Measurements from ENCODE around the gene LRRTM4.

Gene LRRTM4

DNA sequence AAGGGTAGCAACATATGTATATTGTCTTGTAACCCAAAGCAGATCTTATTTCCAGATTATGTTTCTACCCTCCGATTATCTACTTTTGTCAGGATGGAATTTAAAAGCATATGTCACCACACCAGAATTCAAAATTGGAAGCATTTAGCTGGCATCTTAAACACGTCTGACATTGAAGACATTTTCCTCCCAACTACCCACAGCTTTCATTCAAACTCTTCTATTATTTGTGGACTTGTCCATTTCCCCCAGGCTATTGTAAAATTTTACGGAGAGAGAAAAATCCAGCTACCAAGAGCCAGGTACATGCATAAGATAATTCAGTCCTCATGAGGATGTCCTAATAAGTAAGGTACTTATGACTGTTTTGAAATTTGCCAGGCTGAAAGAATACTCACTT is 659.3 kb downstream of the LRRTM4 start:
- no peak overlapping the region for H3K27ac ChIP-seq

DNA sequence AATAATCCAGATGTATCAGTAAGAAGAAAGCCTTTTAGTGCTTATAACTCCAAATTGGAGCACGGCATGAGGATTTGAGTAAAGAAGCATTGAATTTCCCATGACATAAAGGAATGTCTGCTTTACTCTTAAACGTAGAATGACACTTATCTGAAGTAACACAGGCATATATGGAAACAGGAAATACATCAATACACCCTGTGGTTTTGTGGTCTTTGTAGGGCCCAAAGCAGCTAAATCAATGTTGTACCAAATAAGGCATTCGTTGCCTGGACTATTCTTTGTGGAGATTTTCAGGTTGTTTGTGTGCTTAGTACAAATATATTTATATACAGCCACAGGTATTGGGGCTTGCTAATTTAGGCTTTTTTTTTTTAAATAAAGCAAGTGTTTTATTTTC is 660.5 kb downstream of the LRRTM4 start:
- Histone ChIP-seq H3K9ac (no peak overlapping the region), H3K4me2 (peak overlapping the region; percentile 27 to 82 (median 41); a peak in 21 of 22 replicates), H4K20me1 (no peaks in the 10 kb centered on the region), H3K4me3 (no peak overlapping the region), H3K9me3 (replicated peaks in 1 of 11) (no peaks in the 10 kb centered on the region), H3K27me3 (peaks cover 0 to 73% (median 0%) of the 10 kb centered on the region in 11 experiments; a peak in 7 of 22 replicates), H3K4me1 (peaks cover 10 to 20% (median 14%) of the 10 kb centered on the region in 10 experiments), H3K27ac (no peak overlapping the region), H3K36me3 (no peaks in the 10 kb centered on the region)
- TF ChIP-seq Cebpa-rat (IDR thresholded peaks at IDR 0.05): no peak

More for the DNA sequence above, 659.3 kb downstream of the LRRTM4 start:
- Histone ChIP-seq H3K4me2 (0 out of 22 replicates have a peak overlapping the region, but pooled peaks of 1 of the 11 experiments have one; percentile 60), H3K36me3 (no peaks in the 10 kb centered on the region), H3K4me1 (peaks cover 17 to 28% (median 20%) of the 10 kb centered on the region in 10 experiments), H3K9me3 (replicated peaks in 1 of 11) (no peaks in the 10 kb centered on the region), H3K9ac (no peak overlapping the region), H4K20me1 (no peaks in the 10 kb centered on the region), H3K27me3 (peaks cover 0 to 67% (median 0%) of the 10 kb centered on the region in 11 experiments; a peak in 7 of 22 replicates), H3K4me3 (no peak overlapping the region)
- TF ChIP-seq Cebpa-rat (IDR thresholded peaks at IDR 0.05): no peak

DNA sequence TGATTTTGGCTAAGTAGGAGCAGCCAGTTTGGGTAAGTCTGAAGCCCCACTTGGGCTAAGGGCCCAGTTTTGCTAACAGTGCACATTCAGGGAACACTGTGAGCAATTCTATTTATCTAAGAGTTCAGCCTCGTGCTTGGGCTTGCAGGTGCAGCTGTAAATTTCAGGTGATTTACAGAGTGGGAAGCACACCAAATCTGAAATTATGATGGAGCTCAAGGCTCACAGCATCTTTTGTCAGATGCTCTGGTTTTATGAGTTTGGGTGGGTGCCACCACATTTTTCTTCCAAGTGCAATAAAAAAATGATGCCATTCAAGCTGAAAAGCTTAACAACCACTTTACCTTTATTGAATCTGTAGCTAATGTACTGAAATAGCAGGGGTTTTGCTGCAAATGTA is 671.2 kb downstream of the LRRTM4 start:
- Histone ChIP-seq H4K20me1 (no peaks in the 10 kb centered on the region), H3K9me3 (replicated peaks in 1 of 11) (no peaks in the 10 kb centered on the region), H3K4me1 (no peaks in the 10 kb centered on the region), H3K27me3 (peaks cover 0 to 12% (median 0%) of the 10 kb centered on the region in 11 experiments; a peak in 1 of 22 replicates), H3K36me3 (no peaks in the 10 kb centered on the region), H3K27ac (no peak overlapping the region), H3K4me3 (no peak overlapping the region), H3K4me2 (no peak overlapping the region), H3K9ac (no peak overlapping the region)
- no peak for TF ChIP-seq Cebpa-rat (IDR thresholded peaks at IDR 0.05)

DNA sequence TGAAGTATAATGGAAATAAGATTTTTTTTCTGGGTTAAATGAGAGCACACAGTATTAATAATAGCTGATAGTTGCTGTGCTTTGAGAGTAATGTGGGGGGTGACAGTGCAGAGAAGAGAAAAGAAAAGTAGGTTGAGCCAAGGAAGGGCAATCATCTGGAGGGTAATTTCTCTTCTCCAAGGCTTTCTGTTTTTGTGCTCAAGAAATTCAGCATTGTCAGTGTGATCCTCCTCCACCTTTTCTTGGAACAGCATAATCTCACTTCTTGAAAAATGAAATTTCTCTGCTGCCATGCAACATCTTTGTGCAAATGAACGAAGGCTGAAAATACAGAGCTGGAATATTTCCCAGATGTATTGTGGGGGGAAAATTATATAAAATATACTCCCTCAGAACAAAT is 673.1 kb downstream of the LRRTM4 start:
- Histone ChIP-seq H4K20me1 (no peaks in the 10 kb centered on the region), H3K4me1 (no peaks in the 10 kb centered on the region), H3K27me3 (peaks cover 0 to 12% (median 0%) of the 10 kb centered on the region in 11 experiments; a peak in 1 of 22 replicates), H3K27ac (no peak overlapping the region), H3K9me3 (replicated peaks in 1 of 11) (no peaks in the 10 kb centered on the region), H3K36me3 (no peaks in the 10 kb centered on the region), H3K9ac (no peak overlapping the region), H3K4me3 (no peak overlapping the region), H3K4me2 (no peak overlapping the region)
- TF ChIP-seq Cebpa-rat (IDR thresholded peaks at IDR 0.05): no peak

DNA sequence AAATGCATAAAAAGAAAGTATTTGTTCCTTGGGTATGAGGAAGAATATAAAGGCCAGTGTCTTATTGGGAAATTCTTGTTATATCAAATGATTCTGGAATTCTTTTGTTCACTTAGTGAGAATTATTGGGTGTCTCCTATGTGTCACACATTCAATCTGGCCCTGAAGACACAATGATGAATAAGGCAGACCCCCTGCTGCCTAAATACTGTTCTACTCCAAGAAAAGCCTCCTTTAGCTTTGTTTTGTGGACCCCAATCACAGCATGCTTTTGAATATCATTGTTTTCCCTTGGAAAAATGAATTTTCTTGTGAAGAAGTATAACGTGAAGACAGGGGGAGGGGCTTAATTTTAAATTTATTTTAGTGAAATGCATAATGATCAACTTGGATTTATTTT is 682.4 kb downstream of the LRRTM4 start:
- H4K20me1 ChIP-seq: no peaks in the 10 kb centered on the region
- H3K9me3 ChIP-seq (replicated peaks in 1 of 11): no peaks in the 10 kb centered on the region
- H3K9ac ChIP-seq: no peak overlapping the region
- H3K27ac ChIP-seq: no peak overlapping the region
- H3K36me3 ChIP-seq: no peaks in the 10 kb centered on the region
- H3K4me1 ChIP-seq: no peaks in the 10 kb centered on the region
- no peak overlapping the region for H3K4me3 ChIP-seq
- H3K27me3 ChIP-seq: no peaks in the 10 kb centered on the region
- H3K4me2 ChIP-seq: no peak overlapping the region
- no peak for TF ChIP-seq Cebpa-rat (IDR thresholded peaks at IDR 0.05)

DNA sequence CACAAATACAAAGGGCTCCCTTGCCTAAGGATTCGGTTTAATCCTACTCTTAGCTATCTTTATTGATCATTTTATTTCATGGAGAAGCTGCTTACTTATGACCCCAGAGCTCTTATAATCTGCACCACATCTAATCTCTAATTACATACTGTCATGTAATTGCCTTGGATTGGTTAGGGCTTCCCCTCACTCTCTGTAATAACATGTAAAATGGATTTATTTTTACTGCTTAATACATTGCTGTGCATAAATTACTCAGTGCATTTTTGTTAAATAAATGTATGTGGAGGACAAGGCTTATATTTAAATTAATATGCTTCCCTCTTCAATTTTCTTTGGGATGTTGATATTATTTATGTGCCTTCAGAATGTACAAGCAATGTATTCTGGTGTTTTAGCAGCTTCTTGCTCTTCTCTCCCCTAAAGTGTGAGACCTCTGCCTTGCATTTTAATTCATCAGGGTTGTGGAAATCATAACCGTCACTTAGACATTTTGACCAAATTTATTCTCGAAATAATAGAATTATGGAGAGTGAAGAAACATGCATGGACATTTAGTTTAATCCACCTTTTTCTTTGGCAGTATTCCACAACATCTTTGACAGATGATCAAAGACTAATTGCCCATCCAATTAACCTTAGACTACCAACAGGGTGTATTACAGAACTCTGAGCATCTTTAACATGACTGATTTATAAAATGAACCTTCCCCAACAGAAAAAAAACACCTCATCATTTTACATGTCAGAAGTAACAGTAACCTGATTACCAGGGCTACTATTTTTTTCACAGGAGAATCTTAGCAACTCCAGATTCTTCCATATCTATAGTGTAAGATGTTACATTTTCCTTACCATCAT is 692.6 kb downstream of the LRRTM4 start:
- no peak overlapping the region for H3K4me2 ChIP-seq
- no peaks in the 10 kb centered on the region for H3K36me3 ChIP-seq
- H4K20me1 ChIP-seq: no peaks in the 10 kb centered on the region
- H3K9me3 ChIP-seq (replicated peaks in 1 of 11): no peaks in the 10 kb centered on the region
- no peaks in the 10 kb centered on the region for H3K27me3 ChIP-seq
- no peak overlapping the region for H3K9ac ChIP-seq
- H3K27ac ChIP-seq: no peak overlapping the region
- no peaks in the 10 kb centered on the region for H3K4me1 ChIP-seq
- no peak for TF ChIP-seq Cebpa-rat (IDR thresholded peaks at IDR 0.05)
- no peak overlapping the region for H3K4me3 ChIP-seq

DNA sequence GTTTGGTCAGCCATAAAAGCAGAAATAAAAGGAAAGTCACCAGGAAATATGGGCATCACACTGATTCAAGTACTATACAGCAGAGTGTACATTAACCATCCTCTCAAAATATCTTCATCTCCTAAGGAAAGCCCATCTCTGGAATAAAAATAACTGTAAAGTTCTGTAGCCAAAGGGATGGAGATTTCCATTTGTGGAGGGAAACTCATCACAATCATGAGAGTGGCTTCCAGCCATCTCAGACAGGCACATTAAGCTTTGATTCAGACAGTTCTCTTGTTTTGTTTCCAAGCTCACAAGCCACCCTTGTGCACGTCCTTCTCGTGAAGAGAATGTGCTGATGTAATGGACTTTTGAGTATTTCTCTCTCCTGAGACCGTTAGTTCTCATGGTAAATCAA is 695.5 kb downstream of the LRRTM4 start:
- H3K27me3 ChIP-seq: no peaks in the 10 kb centered on the region
- H3K4me2 ChIP-seq: no peak overlapping the region
- H3K36me3 ChIP-seq: no peaks in the 10 kb centered on the region
- H3K9ac ChIP-seq: no peak overlapping the region
- TF ChIP-seq Cebpa-rat (IDR thresholded peaks at IDR 0.05): no peak
- no peaks in the 10 kb centered on the region for H4K20me1 ChIP-seq
- no peak overlapping the region for H3K4me3 ChIP-seq
- no peaks in the 10 kb centered on the region for H3K4me1 ChIP-seq
- H3K27ac ChIP-seq: no peak overlapping the region
- H3K9me3 ChIP-seq (replicated peaks in 1 of 11): no peaks in the 10 kb centered on the region

DNA sequence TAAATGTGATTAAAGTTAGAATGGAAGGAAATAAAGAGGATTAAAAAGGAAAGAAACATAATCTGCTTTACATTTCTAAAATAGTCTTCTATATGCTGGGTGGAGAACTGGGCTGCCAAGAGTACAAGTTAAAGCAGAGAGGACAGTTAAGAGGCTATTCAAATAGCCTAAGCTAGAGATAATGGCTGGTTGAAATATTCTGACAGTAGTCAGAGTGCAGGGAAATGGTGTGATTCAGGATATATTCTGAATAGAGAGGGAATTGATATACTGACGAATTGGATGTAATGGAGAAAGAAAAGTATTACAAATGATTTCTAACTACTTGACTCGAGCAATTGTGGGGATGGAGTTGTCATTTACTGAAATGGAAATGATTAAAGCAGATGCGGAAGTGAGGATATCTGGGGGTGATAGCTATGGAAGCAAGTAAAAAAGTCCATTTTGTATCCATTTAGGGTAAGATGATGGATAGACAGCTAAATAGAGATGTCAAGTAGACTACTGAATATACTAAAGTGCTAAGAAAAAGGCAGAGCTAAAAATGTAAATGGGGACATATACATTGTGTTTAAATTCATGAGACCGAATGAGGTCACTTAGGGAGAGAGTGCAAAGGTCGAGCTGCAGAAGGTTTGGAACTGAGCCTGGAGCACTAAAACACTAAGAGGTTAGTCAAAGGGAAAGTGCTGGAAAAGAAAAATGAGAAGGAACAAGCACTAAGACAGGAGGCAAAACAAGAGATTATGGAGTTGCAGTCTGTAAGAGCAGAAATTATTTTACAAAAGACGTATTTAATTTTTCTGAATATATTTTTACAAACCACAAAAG is 696.8 kb downstream of the LRRTM4 start:
- Histone ChIP-seq H3K9me3 (replicated peaks in 1 of 11) (no peaks in the 10 kb centered on the region), H3K4me3 (no peak overlapping the region), H3K4me1 (no peaks in the 10 kb centered on the region), H3K36me3 (no peaks in the 10 kb centered on the region), H4K20me1 (no peaks in the 10 kb centered on the region), H3K27ac (no peak overlapping the region), H3K4me2 (no peak overlapping the region), H3K27me3 (no peaks in the 10 kb centered on the region), H3K9ac (no peak overlapping the region)
- TF ChIP-seq Cebpa-rat (IDR thresholded peaks at IDR 0.05): no peak

DNA sequence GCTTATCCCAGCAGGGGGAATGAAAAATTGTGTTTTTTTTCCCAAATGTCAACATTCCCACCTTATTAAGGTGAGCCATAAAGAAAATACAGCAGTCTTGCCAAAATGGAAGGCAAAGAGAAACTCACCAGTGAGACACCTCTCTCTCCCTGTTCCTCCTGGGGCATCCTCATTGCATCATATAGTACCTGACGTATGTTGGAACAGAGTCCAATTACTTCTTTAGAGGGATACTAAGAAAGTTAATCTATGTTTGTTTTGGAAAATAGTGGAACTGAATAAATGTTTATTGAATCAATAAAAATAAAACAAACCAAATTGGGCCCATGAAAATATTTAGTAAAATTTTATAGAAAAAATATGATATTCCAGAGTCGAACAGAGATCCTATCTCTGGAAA is 700.4 kb downstream of the LRRTM4 start:
- H3K4me3 ChIP-seq: no peak overlapping the region
- TF ChIP-seq Cebpa-rat (IDR thresholded peaks at IDR 0.05): no peak
- H3K9me3 ChIP-seq (replicated peaks in 1 of 11): no peaks in the 10 kb centered on the region
- H3K4me2 ChIP-seq: no peak overlapping the region
- peaks cover 0 to 11% (median 0%) of the 10 kb centered on the region in 10 experiments; a peak in 6 of 20 replicates for H3K4me1 ChIP-seq
- H3K27me3 ChIP-seq: no peaks in the 10 kb centered on the region
- no peaks in the 10 kb centered on the region for H3K36me3 ChIP-seq
- H4K20me1 ChIP-seq: no peaks in the 10 kb centered on the region
- no peak overlapping the region for H3K27ac ChIP-seq
- no peak overlapping the region for H3K9ac ChIP-seq
